Thyroid gland (tissue), 4 donors: ENCODE measurements around the gene PTPRU.

ENCODE experiments used
- POLR2A ChIP-seq, 2 donors: fragments of 450-650 bp; IDR thresholded peaks; one replicate each; pipeline ENCODE4 v1.6.1; 2017; ENCODE audit warnings: antibody characterized with exemption in 2 of 2, mild to moderate bottlenecking in 2 of 2, moderate library complexity in 1 of 2
- TF ChIP-seq, protein P1 (sequence below), 6 experiments: fragments of 200-600 bp in 3 of 6; fragments of 450-650 bp in 3 of 6; sonication (generic) in 3 of 6; IDR thresholded peaks; one replicate each; pipeline ENCODE4 v1.5.1; 2016 to 2019; ENCODE audit warnings: antibody characterized with exemption in 6 of 6, mild to moderate bottlenecking in 2 of 6, inconsistent platforms in 1 of 6, moderate library complexity in 1 of 6

DNA sequence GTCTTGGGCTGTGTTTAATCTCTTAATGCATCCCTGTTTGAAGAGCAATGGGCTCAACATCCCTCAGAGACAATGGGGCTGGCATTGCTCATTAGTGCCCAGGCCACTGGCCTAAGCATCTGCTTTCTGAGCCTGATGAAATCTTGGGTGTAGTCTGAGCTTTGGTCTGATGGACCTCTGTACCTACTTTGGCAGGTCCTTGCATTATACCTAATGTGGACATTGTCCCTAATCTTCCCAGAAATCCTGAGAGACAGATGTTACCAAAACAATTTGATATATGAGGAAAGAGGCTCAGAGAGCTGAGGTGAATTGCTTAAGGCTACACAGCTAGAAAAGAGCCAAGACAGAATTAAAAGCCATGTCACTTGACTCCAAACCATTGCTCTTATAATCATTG is 95.0 kb downstream of the PTPRU start:
- TF ChIP-seq, protein P1, sequence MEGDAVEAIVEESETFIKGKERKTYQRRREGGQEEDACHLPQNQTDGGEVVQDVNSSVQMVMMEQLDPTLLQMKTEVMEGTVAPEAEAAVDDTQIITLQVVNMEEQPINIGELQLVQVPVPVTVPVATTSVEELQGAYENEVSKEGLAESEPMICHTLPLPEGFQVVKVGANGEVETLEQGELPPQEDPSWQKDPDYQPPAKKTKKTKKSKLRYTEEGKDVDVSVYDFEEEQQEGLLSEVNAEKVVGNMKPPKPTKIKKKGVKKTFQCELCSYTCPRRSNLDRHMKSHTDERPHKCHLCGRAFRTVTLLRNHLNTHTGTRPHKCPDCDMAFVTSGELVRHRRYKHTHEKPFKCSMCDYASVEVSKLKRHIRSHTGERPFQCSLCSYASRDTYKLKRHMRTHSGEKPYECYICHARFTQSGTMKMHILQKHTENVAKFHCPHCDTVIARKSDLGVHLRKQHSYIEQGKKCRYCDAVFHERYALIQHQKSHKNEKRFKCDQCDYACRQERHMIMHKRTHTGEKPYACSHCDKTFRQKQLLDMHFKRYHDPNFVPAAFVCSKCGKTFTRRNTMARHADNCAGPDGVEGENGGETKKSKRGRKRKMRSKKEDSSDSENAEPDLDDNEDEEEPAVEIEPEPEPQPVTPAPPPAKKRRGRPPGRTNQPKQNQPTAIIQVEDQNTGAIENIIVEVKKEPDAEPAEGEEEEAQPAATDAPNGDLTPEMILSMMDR (IDR thresholded peaks at IDR 0.05), result no peak
- no peak for TF ChIP-seq POLR2A (IDR thresholded peaks at IDR 0.05)
